Neural cell (in vitro differentiated cells): ENCODE measurements around the gene ARHGEF37. TPM values are rescaled to one million over a fixed set of nuclear protein-coding genes. Genes with fewer than 3 reads are reported as not detected.

Source experiments
- H2AFZ ChIP-seq: fragments of 200-600, 300-800 bp; sonication (generic), shearing (Covaris generic); 2 replicates; pipeline ENCODE4 v1.6.0; 2014; ENCODE audit warnings: low read depth, mild to moderate bottlenecking, antibody characterized with exemption, low read length, moderate library complexity
- H3F3A ChIP-seq: fragments of 200-600 bp; shearing (Covaris generic); 2 replicates; pipeline ENCODE4 v1.6.1; 2016; ENCODE audit warnings: mild to moderate bottlenecking, moderate library complexity, mixed read lengths, antibody characterized with exemption, low read length; ENCODE audit not compliant: insufficient read depth, poor library complexity, severe bottlenecking
- H3K27ac ChIP-seq: fragments of 200-600, 300-800 bp; sonication (generic), shearing (Covaris generic); 2 replicates; pipeline ENCODE4 v1.5.1; 2014; ENCODE audit warnings: mild to moderate bottlenecking, low read length, moderate library complexity
- H3K27me3 ChIP-seq: fragments of 300-800, 200-600 bp; sonication (generic), shearing (Covaris generic); 2 replicates; pipeline ENCODE4 v1.6.0; 2014; ENCODE audit warnings: mild to moderate bottlenecking, low read depth, low read length, moderate library complexity; ENCODE audit not compliant: insufficient read depth
- H3K36me3 ChIP-seq: fragments of 300-800, 200-600 bp; sonication (generic), shearing (Covaris generic); 2 replicates; pipeline ENCODE4 v1.5.1; 2014; ENCODE audit warnings: mild to moderate bottlenecking, antibody characterized with exemption, low read length, moderate library complexity; ENCODE audit not compliant: insufficient read depth
- H3K4me2 ChIP-seq: fragments of 300-800, 200-600 bp; sonication (generic), shearing (Covaris generic); 2 replicates; pipeline ENCODE4 v1.6.0; 2014; ENCODE audit warnings: mild to moderate bottlenecking, low read length
- H3K4me3 ChIP-seq: fragments of 300-800, 200-600 bp; sonication (generic), shearing (Covaris generic); 2 replicates; pipeline ENCODE4 v1.5.1; 2014; ENCODE audit warnings: mild to moderate bottlenecking, low read length, moderate library complexity
- H3K79me2 ChIP-seq: fragments of 200-600 bp; shearing (Covaris generic); replicated peaks from 2 replicates; pipeline ENCODE4 v1.6.0; 2014; ENCODE audit warnings: mild to moderate bottlenecking, low read length, moderate library complexity; ENCODE audit not compliant: insufficient read depth
- H3K9ac ChIP-seq: fragments of 300-800, 200-600 bp; sonication (generic), shearing (Covaris generic); 2 replicates; pipeline ENCODE4 v1.6.1; 2016; ENCODE audit warnings: mild to moderate bottlenecking, low read length, mixed read lengths
- H3K9me2 ChIP-seq: fragments of 200-600 bp; shearing (Covaris generic); 2 replicates; pipeline ENCODE4 v1.6.1; 2016; ENCODE audit warnings: mild to moderate bottlenecking, low read length, mixed read lengths; ENCODE audit not compliant: insufficient read depth
- H3K9me3 ChIP-seq: fragments of 200-600, 300-800 bp; sonication (generic), shearing (Covaris generic); 2 replicates; pipeline ENCODE4 v1.6.1; 2016; ENCODE audit warnings: mild to moderate bottlenecking, mixed run types, low read length, moderate library complexity, mixed read lengths
- H4K20me1 ChIP-seq: fragments of 200-600 bp; shearing (Covaris generic); 2 replicates; pipeline ENCODE4 v1.6.1; 2016; ENCODE audit warnings: mild to moderate bottlenecking, mixed run types; ENCODE audit not compliant: insufficient read depth
- EP300 ChIP-seq: fragments of 450-650 bp; conservative IDR thresholded peaks from 2 replicates; pipeline ENCODE4 v1.6.1; 2014; ENCODE audit warnings: antibody characterized with exemption, mild to moderate bottlenecking, moderate library complexity; ENCODE audit not compliant: poor library complexity, severe bottlenecking
- EZH2 ChIP-seq: fragments of 200-600, 300-800 bp; shearing (Covaris generic), sonication (generic); IDR thresholded peaks from 2 replicates; pipeline ENCODE4 v1.6.1; 2014; ENCODE audit warnings: antibody characterized with exemption, low read length, borderline replicate concordance, mild to moderate bottlenecking; ENCODE audit not compliant: insufficient read depth, poor library complexity, severe bottlenecking
- MXI1 ChIP-seq: fragments of 450-650 bp; conservative IDR thresholded peaks from 2 replicates; pipeline ENCODE4 v1.6.1; 2014; ENCODE audit warnings: antibody characterized with exemption, mild to moderate bottlenecking; ENCODE audit not compliant: poor library complexity, severe bottlenecking
- POLR2AphosphoS5 ChIP-seq: IDR thresholded peaks from 2 replicates; pipeline ENCODE4 v1.6.1; 2012
- RAD21 ChIP-seq: fragments of 450-650 bp; conservative IDR thresholded peaks from 2 replicates; pipeline ENCODE4 v1.6.1; 2014; ENCODE audit warnings: antibody characterized with exemption, mild to moderate bottlenecking, moderate library complexity
- SMC3 ChIP-seq: fragments of 450-650 bp; conservative IDR thresholded peaks from 2 replicates; pipeline ENCODE4 v1.6.1; 2014; ENCODE audit warnings: antibody characterized with exemption, mild to moderate bottlenecking, moderate library complexity; ENCODE audit not compliant: poor library complexity
- TAF1 ChIP-seq: IDR thresholded peaks from 2 replicates; pipeline ENCODE4 v1.6.1; 2012; ENCODE audit warnings: low read depth
- polyA plus RNA-seq: library from polyadenylated mRNA; depleted of rRNA; stranded (reverse); fragments of >200 nt; gene quantifications from 2 replicates; pipeline ENCODE4 v1.2.3, GENCODE V29; 2014
- TF ChIP-seq, protein P1 (sequence below): IDR thresholded peaks from 2 replicates; pipeline ENCODE4 v1.6.1; 2012; ENCODE audit warnings: borderline replicate concordance
- TF ChIP-seq, protein P2 (sequence below): fragments of 450-650 bp; IDR thresholded peaks from 2 replicates; pipeline ENCODE4 v1.5.1; 2014; ENCODE audit warnings: antibody characterized with exemption, mild to moderate bottlenecking, moderate library complexity; ENCODE audit not compliant: poor library complexity, severe bottlenecking

The ARHGEF37 gene
- polyA plus RNA-seq, 1 donor from 2014 or later = 0.53 TPM

DNA sequence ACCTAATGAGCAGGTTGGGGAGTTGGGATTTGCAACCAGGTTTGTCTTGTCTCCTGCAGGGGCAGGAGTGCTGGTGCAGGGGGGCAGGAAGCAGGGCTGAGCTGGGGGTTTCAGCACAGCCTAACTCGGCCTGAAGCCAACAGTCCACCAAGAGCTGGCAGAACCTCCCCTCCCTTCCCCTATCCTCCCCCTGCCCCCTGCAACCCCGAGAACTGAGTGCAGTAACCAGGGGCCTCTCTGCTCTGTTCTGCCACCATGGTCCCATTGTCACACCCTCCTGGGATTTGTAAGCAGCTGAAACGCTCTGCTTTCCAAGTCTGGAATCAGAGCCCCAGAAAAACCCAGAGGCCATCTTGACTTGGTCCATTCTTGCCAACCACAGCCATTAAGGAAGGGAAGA, 72.9 kb downstream of the ARHGEF37 start:
- TF ChIP-seq, protein P1, sequence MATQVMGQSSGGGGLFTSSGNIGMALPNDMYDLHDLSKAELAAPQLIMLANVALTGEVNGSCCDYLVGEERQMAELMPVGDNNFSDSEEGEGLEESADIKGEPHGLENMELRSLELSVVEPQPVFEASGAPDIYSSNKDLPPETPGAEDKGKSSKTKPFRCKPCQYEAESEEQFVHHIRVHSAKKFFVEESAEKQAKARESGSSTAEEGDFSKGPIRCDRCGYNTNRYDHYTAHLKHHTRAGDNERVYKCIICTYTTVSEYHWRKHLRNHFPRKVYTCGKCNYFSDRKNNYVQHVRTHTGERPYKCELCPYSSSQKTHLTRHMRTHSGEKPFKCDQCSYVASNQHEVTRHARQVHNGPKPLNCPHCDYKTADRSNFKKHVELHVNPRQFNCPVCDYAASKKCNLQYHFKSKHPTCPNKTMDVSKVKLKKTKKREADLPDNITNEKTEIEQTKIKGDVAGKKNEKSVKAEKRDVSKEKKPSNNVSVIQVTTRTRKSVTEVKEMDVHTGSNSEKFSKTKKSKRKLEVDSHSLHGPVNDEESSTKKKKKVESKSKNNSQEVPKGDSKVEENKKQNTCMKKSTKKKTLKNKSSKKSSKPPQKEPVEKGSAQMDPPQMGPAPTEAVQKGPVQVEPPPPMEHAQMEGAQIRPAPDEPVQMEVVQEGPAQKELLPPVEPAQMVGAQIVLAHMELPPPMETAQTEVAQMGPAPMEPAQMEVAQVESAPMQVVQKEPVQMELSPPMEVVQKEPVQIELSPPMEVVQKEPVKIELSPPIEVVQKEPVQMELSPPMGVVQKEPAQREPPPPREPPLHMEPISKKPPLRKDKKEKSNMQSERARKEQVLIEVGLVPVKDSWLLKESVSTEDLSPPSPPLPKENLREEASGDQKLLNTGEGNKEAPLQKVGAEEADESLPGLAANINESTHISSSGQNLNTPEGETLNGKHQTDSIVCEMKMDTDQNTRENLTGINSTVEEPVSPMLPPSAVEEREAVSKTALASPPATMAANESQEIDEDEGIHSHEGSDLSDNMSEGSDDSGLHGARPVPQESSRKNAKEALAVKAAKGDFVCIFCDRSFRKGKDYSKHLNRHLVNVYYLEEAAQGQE = no peak
- TF ChIP-seq RAD21 = no peak
- no peak for TF ChIP-seq EP300
- TF ChIP-seq SMC3 = no peak
- no peak for TF ChIP-seq TAF1
- TF ChIP-seq MXI1 = no peak
- no peak overlapping the region for H3K9ac ChIP-seq
- no peaks in the 10 kb centered on the region for H3K9me3 ChIP-seq
- no peaks in the 10 kb centered on the region for H3K9me2 ChIP-seq
- no peak overlapping the region for H3K4me2 ChIP-seq
- no peak overlapping the region for H2AFZ ChIP-seq
- H3K79me2 ChIP-seq = no peaks in the 10 kb centered on the region
- no peaks in the 10 kb centered on the region for H3K36me3 ChIP-seq
- H3K27ac ChIP-seq = no peak overlapping the region
- no peaks in the 10 kb centered on the region for H3K27me3 ChIP-seq
- H4K20me1 ChIP-seq = no peaks in the 10 kb centered on the region
- H3K4me3 ChIP-seq = no peak overlapping the region
- H3F3A ChIP-seq = no peaks in the 10 kb centered on the region

DNA sequence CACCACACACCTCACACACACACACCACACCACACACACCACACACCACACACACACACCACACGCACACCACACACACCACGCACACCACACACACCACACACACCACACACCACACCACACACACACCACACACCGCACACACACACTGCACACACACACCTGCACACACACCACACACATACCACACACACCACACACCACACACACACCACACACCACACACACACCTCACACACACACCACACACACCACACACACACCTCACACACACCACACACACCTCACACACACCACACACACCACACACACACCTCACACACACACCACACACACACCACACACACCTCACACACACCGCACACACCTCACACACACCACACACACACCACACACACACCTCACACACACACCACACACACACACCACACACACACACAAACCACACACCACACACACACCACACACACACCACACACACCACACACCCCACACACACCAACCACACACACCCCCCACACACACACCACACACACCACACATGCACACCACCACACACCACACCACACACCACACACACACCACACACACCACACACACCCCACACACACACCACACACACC, 73.7 kb downstream of the ARHGEF37 start:
- Histone ChIP-seq H3K27me3 (no peaks in the 10 kb centered on the region), H3K9me2 (no peaks in the 10 kb centered on the region), H3K36me3 (no peaks in the 10 kb centered on the region), H3K79me2 (no peaks in the 10 kb centered on the region), H2AFZ (no peak overlapping the region), H3K9ac (no peak overlapping the region), H4K20me1 (no peaks in the 10 kb centered on the region), H3K4me3 (no peak overlapping the region), H3K9me3 (no peaks in the 10 kb centered on the region), H3F3A (no peaks in the 10 kb centered on the region), H3K27ac (no peak overlapping the region), H3K4me2 (no peak overlapping the region)
- TF ChIP-seq, protein P1 = no peak
- TF ChIP-seq POLR2AphosphoS5 (no peak), RAD21 (no peak), MXI1 (no peak), SMC3 (no peak), EP300 (no peak), TAF1 (no peak), EZH2 (no peak)
- TF ChIP-seq, protein P2, sequence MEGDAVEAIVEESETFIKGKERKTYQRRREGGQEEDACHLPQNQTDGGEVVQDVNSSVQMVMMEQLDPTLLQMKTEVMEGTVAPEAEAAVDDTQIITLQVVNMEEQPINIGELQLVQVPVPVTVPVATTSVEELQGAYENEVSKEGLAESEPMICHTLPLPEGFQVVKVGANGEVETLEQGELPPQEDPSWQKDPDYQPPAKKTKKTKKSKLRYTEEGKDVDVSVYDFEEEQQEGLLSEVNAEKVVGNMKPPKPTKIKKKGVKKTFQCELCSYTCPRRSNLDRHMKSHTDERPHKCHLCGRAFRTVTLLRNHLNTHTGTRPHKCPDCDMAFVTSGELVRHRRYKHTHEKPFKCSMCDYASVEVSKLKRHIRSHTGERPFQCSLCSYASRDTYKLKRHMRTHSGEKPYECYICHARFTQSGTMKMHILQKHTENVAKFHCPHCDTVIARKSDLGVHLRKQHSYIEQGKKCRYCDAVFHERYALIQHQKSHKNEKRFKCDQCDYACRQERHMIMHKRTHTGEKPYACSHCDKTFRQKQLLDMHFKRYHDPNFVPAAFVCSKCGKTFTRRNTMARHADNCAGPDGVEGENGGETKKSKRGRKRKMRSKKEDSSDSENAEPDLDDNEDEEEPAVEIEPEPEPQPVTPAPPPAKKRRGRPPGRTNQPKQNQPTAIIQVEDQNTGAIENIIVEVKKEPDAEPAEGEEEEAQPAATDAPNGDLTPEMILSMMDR = no peak
